WI38 (cell line): ENCODE results near the gene GCK.

Experiments
- H3K4me3 ChIP-seq: 2 replicates; pipeline ENCODE4 v1.5.1; 2011; ENCODE audit warnings: low read depth, mild to moderate bottlenecking, control low read depth, low read length
- TF ChIP-seq, protein P1 (sequence below): IDR thresholded peaks from 2 replicates; pipeline ENCODE4 v1.5.1; 2012; ENCODE audit warnings: low read depth, mild to moderate bottlenecking, control low read depth, low read length

GCK gene

DNA sequence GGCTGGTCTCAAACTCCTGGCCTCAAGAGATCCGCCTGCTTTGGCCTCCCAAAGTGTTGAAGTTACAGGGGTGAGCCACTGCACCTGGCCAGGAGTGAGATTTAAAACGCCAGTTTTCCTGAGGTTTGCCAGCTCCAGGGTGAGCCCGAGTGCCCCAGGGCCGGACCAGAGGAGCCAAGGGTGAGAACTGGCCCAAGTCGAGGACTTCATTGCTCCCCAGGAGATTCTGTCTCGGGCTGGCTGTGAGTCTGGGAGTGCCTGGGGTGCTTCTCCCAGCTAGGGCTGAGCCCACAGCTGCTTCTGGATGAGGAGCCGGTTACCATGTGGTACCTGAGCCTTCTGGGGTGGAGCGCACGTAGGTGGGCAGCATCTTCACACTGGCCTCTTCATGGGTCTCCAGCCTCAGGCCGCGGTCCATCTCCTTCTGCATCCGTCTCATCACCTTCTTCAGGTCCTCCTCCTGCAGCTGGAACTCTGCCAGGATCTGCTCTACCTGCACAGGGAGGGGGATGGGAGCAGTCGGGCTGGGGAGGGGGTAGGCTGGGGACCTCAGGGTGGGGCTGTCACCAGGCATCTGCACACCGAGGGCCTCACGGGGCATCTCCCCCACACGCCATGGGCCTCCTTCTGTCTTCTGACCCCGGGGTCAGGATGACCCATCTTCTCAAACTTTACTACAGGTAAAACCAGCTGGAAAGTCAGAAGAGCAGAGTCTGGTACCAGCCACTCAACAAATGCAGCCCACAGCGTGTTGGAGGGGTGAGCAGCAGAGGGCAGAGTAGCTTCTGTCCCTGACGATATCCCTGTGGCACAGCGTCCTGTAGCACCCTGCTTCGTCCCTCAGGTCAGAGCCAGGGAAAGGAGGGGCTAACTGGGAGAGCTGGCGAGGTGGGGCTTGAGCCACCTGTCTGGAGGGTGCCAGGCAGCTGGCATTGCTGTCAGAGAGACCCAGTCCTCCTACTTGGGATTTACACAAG is 36.0 kb downstream of the GCK start:
- TF ChIP-seq, protein P1, sequence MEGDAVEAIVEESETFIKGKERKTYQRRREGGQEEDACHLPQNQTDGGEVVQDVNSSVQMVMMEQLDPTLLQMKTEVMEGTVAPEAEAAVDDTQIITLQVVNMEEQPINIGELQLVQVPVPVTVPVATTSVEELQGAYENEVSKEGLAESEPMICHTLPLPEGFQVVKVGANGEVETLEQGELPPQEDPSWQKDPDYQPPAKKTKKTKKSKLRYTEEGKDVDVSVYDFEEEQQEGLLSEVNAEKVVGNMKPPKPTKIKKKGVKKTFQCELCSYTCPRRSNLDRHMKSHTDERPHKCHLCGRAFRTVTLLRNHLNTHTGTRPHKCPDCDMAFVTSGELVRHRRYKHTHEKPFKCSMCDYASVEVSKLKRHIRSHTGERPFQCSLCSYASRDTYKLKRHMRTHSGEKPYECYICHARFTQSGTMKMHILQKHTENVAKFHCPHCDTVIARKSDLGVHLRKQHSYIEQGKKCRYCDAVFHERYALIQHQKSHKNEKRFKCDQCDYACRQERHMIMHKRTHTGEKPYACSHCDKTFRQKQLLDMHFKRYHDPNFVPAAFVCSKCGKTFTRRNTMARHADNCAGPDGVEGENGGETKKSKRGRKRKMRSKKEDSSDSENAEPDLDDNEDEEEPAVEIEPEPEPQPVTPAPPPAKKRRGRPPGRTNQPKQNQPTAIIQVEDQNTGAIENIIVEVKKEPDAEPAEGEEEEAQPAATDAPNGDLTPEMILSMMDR: no peak
- no peak overlapping the region for H3K4me3 ChIP-seq

- TF ChIP-seq, protein P1: no peak
Observed at GRCh38 chr7:44151956-44152355, 37.3 kb downstream of the GCK start.

DNA sequence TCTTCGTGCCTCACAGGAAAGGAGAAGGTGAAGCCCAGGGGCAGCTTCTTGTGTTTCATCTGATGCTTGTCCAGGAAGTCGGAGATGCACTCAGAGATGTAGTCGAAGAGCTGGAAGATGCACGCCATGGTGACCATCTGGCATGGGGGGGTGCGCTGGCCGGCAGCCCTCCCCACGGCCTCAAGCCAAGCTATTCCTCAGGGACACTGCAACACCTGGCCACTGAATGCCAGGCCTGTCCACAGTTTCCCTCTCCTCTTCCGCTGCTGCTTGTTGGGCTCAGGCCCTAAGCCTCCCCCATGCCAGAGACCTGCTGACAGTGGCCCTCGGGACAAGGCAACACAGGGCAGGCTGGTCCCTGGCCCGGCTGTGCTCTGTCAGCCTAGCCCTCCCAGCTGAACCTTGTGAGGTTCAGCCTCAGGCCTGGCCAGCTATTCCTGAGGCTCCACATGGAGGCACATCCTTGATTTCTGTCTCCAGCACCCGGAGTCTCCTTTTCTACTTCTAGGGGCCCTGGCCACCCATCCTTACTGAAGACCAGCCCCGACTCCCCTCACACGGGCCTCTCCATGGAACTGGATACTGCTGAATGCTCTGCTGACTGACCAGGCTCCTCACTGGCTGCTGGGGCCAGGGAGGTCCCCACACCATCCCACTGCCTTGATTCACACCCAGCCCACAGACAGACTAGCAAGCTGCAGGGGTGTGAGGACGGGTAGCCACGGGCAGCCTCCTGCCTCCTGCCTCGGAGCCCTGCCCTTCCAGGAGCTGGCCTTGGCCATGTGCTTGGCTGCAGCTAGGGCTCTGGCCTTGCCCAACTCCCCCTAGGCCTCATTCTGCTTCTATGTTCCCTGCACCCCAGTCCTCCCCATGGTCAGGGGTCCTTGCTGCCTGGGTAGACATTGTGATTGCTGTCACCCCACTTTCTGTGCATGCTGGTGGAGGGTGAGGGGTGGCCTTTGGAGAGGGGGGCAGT is 38.0 kb downstream of the GCK start:
- TF ChIP-seq, protein P1: no peak

More at GRCh38 chr7:44151956-44152355, 37.3 kb downstream of the GCK start:
- no peak overlapping the region for H3K4me3 ChIP-seq

DNA sequence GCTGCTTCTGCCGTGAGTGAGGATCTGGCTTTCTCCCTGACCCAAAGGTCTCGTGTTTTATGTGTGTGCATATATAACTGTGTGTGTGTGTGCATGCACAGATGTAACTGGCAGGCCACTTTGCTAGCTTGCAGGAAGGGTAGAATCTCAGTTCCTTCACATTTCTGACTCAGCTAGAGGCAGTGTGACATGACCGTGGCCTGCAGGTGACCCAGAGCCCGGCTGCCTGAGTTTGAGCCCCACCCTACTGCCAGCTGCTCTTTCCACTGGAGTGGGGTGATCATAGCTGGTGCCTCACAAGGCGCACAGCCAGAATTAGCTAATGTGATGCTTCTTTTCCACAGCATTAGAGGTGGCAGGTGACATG is 38.8 kb downstream of the GCK start:
- TF ChIP-seq, protein P1: no peak
- no peak overlapping the region for H3K4me3 ChIP-seq

More for the DNA sequence above, 38.0 kb downstream of the GCK start:
- H3K4me3 ChIP-seq: no peak overlapping the region

DNA sequence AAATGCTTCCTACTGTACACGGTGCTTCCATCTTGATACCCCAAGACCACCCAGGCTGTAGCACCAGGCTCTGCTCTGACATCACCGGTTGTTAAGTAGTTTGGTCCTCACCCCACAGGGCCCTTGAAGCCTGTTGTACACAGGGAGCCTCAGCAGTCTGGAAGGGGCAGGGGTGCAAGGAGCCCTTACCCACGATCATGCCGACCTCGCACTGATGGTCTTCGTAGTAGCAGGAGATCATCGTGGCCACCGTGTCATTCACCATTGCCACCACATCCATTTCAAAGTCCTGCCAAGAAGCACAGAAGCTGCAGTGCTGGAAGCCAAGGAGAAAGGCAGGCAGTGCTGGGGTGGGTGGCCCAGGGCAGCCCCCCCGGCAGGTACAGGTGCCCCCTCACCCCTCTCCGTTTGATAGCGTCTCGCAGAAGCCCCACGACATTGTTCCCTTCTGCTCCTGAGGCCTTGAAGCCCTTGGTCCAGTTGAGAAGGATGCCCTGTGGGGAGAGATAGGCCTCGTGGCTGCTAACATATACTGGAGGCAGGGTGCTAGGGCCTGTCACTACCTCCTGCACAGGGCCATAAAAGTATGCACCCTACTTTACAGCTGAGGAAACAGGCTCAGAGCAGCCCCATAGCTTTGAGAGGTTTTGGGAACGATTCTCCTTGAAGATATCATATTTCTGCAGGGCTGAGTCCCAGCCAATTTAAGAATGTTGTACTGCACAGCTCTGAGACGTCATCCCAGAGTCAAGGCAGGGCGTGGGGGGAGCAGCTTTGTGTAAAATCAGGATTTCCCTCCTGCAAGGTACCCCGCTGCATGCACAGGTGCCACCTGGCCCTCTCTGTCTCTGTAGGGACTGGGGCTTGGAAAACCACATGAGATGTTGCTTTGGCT is 39.4 kb downstream of the GCK start:
- TF ChIP-seq, protein P1: no peak
- H3K4me3 ChIP-seq: no peak overlapping the region

DNA sequence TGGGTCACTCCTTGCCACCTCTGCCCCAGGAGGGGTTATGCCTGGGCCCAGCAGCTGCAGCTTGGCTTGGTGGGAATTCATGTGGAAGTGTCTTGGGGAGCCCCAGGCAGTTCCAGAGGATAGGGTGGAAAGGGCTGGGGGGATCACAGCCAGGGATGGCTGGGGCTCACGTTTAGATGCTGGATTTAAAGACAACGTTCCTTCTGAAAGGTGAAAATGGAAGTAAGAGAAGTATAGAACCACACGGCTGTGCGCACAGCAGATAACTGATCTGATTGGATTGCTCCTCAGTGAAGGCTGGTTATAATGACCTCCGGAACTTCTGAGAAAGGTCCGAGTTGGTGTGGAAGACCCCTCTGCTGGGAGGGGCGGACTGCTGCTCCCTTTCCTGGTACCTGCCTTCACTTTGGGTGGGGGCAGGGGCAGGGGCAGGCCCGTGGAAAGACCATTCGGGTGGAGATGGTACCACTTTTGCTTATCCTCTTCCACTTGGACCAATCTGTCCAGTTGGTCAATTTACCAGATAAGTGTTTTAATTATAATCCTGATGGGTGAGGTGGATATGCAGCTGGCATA is 40.2 kb downstream of the GCK start:
- H3K4me3 ChIP-seq: no peak overlapping the region
- TF ChIP-seq, protein P1: no peak
